Neural cell (in vitro differentiated cells): ENCODE data around the gene TMEM117.

ENCODE experiments used
- EP300 ChIP-seq: fragments of 450-650 bp; conservative IDR thresholded peaks from 2 replicates; pipeline ENCODE4 v1.6.1; 2014; ENCODE audit warnings: antibody characterized with exemption, mild to moderate bottlenecking, moderate library complexity; ENCODE audit not compliant: poor library complexity, severe bottlenecking
- EZH2 ChIP-seq: fragments of 200-600, 300-800 bp; shearing (Covaris generic), sonication (generic); IDR thresholded peaks from 2 replicates; pipeline ENCODE4 v1.6.1; 2014; ENCODE audit warnings: antibody characterized with exemption, low read length, borderline replicate concordance, mild to moderate bottlenecking; ENCODE audit not compliant: insufficient read depth, poor library complexity, severe bottlenecking
- MXI1 ChIP-seq: fragments of 450-650 bp; conservative IDR thresholded peaks from 2 replicates; pipeline ENCODE4 v1.6.1; 2014; ENCODE audit warnings: antibody characterized with exemption, mild to moderate bottlenecking; ENCODE audit not compliant: poor library complexity, severe bottlenecking
- POLR2AphosphoS5 ChIP-seq: IDR thresholded peaks from 2 replicates; pipeline ENCODE4 v1.6.1; 2012
- SMC3 ChIP-seq: fragments of 450-650 bp; conservative IDR thresholded peaks from 2 replicates; pipeline ENCODE4 v1.6.1; 2014; ENCODE audit warnings: antibody characterized with exemption, mild to moderate bottlenecking, moderate library complexity; ENCODE audit not compliant: poor library complexity
- TAF1 ChIP-seq: IDR thresholded peaks from 2 replicates; pipeline ENCODE4 v1.6.1; 2012; ENCODE audit warnings: low read depth
- TF ChIP-seq, protein P1 (sequence below): fragments of 450-650 bp; IDR thresholded peaks from 2 replicates; pipeline ENCODE4 v1.5.1; 2014; ENCODE audit warnings: antibody characterized with exemption, mild to moderate bottlenecking, moderate library complexity; ENCODE audit not compliant: poor library complexity, severe bottlenecking

GRCh38 chr12:44224399-44225148 is 388.7 kb downstream of the TMEM117 start:
- TF ChIP-seq, protein P1, sequence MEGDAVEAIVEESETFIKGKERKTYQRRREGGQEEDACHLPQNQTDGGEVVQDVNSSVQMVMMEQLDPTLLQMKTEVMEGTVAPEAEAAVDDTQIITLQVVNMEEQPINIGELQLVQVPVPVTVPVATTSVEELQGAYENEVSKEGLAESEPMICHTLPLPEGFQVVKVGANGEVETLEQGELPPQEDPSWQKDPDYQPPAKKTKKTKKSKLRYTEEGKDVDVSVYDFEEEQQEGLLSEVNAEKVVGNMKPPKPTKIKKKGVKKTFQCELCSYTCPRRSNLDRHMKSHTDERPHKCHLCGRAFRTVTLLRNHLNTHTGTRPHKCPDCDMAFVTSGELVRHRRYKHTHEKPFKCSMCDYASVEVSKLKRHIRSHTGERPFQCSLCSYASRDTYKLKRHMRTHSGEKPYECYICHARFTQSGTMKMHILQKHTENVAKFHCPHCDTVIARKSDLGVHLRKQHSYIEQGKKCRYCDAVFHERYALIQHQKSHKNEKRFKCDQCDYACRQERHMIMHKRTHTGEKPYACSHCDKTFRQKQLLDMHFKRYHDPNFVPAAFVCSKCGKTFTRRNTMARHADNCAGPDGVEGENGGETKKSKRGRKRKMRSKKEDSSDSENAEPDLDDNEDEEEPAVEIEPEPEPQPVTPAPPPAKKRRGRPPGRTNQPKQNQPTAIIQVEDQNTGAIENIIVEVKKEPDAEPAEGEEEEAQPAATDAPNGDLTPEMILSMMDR, result no peak
- TF ChIP-seq MXI1, result no peak
- no peak for TF ChIP-seq SMC3
- no peak for TF ChIP-seq POLR2AphosphoS5
- no peak for TF ChIP-seq EP300
- no peak for TF ChIP-seq EZH2
- no peak for TF ChIP-seq TAF1
